ENCODE results near the gene AP4M1.

DNA sequence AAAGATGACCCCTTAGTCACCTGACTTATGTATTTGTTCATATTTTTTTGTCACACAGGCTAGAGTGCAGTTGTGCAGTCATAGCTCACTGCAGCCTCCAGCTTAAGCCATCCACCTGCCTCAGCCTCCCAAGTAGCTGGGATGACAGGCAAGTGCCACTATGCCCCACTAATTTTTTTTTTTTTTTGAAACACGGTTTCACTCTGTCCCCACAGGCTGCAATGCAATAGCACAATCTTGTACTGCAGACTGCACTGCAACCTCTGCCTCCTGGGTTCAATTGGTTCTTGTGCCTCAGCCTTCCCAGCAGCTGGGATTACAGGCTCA is 27.2 kb downstream of the AP4M1 start:
- TF ChIP-seq ZNF114 (tag by site-specific recombination; IDR thresholded peaks at IDR 0.05) = no peak
- no peak for TF ChIP-seq MYNN (tag by site-specific recombination; IDR thresholded peaks at IDR 0.05; ENCODE audit: borderline replicate concordance)
- TF ChIP-seq, protein P1, sequence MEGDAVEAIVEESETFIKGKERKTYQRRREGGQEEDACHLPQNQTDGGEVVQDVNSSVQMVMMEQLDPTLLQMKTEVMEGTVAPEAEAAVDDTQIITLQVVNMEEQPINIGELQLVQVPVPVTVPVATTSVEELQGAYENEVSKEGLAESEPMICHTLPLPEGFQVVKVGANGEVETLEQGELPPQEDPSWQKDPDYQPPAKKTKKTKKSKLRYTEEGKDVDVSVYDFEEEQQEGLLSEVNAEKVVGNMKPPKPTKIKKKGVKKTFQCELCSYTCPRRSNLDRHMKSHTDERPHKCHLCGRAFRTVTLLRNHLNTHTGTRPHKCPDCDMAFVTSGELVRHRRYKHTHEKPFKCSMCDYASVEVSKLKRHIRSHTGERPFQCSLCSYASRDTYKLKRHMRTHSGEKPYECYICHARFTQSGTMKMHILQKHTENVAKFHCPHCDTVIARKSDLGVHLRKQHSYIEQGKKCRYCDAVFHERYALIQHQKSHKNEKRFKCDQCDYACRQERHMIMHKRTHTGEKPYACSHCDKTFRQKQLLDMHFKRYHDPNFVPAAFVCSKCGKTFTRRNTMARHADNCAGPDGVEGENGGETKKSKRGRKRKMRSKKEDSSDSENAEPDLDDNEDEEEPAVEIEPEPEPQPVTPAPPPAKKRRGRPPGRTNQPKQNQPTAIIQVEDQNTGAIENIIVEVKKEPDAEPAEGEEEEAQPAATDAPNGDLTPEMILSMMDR (tag by site-specific recombination; IDR thresholded peaks at IDR 0.05) = no peak
- no peak for TF ChIP-seq SP2 (tag by site-specific recombination; IDR thresholded peaks at IDR 0.05)
- TF ChIP-seq YY1 (tag by site-specific recombination; IDR thresholded peaks at IDR 0.05) = no peak
- TF ChIP-seq, protein P2, sequence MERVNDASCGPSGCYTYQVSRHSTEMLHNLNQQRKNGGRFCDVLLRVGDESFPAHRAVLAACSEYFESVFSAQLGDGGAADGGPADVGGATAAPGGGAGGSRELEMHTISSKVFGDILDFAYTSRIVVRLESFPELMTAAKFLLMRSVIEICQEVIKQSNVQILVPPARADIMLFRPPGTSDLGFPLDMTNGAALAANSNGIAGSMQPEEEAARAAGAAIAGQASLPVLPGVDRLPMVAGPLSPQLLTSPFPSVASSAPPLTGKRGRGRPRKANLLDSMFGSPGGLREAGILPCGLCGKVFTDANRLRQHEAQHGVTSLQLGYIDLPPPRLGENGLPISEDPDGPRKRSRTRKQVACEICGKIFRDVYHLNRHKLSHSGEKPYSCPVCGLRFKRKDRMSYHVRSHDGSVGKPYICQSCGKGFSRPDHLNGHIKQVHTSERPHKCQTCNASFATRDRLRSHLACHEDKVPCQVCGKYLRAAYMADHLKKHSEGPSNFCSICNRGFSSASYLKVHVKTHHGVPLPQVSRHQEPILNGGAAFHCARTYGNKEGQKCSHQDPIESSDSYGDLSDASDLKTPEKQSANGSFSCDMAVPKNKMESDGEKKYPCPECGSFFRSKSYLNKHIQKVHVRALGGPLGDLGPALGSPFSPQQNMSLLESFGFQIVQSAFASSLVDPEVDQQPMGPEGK (tag by site-specific recombination; IDR thresholded peaks at IDR 0.05) = no peak
- TF ChIP-seq, protein P3, sequence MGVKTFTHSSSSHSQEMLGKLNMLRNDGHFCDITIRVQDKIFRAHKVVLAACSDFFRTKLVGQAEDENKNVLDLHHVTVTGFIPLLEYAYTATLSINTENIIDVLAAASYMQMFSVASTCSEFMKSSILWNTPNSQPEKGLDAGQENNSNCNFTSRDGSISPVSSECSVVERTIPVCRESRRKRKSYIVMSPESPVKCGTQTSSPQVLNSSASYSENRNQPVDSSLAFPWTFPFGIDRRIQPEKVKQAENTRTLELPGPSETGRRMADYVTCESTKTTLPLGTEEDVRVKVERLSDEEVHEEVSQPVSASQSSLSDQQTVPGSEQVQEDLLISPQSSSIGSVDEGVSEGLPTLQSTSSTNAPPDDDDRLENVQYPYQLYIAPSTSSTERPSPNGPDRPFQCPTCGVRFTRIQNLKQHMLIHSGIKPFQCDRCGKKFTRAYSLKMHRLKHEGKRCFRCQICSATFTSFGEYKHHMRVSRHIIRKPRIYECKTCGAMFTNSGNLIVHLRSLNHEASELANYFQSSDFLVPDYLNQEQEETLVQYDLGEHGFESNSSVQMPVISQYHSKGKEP (tag by site-specific recombination; IDR thresholded peaks at IDR 0.05) = no peak
- no peak for TF ChIP-seq ZNF132 (tag by site-specific recombination; IDR thresholded peaks at IDR 0.05; ENCODE audit: borderline replicate concordance)
- TF ChIP-seq, protein P4, sequence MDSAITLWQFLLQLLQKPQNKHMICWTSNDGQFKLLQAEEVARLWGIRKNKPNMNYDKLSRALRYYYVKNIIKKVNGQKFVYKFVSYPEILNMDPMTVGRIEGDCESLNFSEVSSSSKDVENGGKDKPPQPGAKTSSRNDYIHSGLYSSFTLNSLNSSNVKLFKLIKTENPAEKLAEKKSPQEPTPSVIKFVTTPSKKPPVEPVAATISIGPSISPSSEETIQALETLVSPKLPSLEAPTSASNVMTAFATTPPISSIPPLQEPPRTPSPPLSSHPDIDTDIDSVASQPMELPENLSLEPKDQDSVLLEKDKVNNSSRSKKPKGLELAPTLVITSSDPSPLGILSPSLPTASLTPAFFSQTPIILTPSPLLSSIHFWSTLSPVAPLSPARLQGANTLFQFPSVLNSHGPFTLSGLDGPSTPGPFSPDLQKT (IDR thresholded peaks at IDR 0.05; ENCODE audit: borderline replicate concordance, low read depth, low read length) = no peak
- no peak for TF ChIP-seq HOXA7 (CRISPR knock-in tag; IDR thresholded peaks at IDR 0.05; ENCODE audit: borderline replicate concordance)
- no peak for TF ChIP-seq ZNF274 (IDR thresholded peaks at IDR 0.05; ENCODE audit: low read length)
- TF ChIP-seq ZNF274 (tag by site-specific recombination; IDR thresholded peaks at IDR 0.05; ENCODE audit: borderline replicate concordance) = no peak
- TF ChIP-seq ZBTB7A (tag by site-specific recombination; IDR thresholded peaks at IDR 0.05; ENCODE audit: low read depth) = no peak
- no peak for TF ChIP-seq ZNF248 (tag by site-specific recombination; IDR thresholded peaks at IDR 0.05)
